Stimulated activated CD8-positive, alpha-beta memory T cell treated with anti-CD3 and anti-CD28 coated beads, Interleukin-2, amount 100 ng/mL, for 48 hours (primary cell): ENCODE measurements around the gene TNFRSF1B.
A peak's percentile ranks its signal among the peaks of the same experiment; 100 is the strongest.

Experiments
- DNase-seq, 2 donors: peaks; one replicate each; pipeline ENCODE4 v3.0.0-alpha.2; 2020; ENCODE audit warnings: low read depth in 2 of 2

The TNFRSF1B gene

GRCh38 chr1:12158357-12159092, 8.3 kb upstream of the TNFRSF1B start:
- DNase-seq, result no peak

DNA sequence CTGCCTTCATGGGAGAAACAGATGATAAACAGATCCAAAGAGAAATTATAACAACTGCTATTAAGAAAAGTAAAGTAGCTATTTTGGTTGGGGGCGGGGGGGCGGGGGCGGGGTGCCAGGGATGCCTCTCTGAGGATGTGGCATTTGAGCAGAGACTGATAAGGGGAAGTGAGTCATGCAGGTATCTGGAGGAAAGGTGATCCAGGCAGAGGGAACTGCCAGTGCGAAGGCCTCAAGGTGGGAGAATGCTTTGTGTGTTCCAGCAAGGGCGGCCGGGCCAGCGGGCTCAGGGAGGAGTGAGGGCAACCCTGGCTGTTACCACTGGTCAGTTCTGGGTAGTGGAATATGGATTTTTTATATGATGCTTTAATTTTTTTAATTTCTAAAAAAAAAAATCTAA, 7.0 kb upstream of the TNFRSF1B start:
- DNase-seq, result no peak

GRCh38 chr1:12161324-12161661, 5.5 kb upstream of the TNFRSF1B start:
- no peak for DNase-seq

- peak; percentile 59 to 63 for DNase-seq
Observed at GRCh38 chr1:12161662-12162458, 4.9 kb upstream of the TNFRSF1B start.

DNA sequence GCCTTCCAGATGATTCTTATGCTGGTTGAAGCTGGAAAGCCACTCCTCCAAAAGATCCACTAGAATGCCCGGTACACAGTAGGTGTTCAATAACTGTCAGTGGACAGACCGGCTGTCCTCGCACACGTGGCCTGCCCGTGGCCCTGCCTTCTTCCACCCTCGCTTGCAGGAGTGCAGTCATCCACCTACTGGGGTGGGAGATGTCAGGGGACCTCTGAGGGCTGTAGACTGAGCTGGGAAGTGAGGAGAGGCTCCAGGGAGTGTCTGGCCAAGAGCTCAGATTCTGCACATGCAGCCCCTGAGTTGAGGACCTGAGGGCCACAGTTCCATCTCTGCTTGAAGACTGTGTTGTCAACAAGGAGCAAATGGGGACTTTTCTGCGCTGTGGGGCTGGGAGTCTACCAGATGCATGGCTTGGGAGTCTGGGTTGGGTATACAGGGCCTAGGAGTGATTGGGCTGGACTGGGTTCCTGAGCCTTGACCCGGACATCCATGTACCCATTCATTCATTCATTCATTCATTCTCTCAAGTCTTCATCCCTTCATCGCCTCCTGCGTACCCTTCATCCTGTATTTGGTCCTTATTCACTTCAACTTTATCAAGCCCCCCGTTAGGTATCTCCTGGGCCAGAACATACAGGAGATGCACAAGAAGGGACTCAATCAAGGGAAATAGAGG, 4.2 kb upstream of the TNFRSF1B start:
- no peak for DNase-seq

DNA sequence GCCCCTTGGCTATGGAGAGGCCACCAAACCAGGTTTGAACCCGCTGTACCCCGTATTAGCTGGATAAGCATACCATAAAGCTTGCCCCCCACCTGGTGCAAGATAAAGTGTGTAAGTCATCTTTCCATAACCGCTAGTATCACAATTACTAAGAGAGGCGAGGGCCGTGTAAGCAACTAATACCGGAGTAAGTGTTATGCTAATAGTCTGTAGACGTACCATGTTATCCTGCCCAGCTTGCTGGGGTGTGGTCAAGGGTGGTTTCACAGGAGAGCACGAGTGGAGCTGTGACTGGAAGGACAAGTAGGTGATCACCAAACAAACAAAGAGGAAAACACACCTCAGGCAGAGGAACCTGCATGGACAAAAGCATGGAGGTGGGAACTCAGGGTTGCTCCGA, 3.6 kb upstream of the TNFRSF1B start:
- DNase-seq, result no peak

DNA sequence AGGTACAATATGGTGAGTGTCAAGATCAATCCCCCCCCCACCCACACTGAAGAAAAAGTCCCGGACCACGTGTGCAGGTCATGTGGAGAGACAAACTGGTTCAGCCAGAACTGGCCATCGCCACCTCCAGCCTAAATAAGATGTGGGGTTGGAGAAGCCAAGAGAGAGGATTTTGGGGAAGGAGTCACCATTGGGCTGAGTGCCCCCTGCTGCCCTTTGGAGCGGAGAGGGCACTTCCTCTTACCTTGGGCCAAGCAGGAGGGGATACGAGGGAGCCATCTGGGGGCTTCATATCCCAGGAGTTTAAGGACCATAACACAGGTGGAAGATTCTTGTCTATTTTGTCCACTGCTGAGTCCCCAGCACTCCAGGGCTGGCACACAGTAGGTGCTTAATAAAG, 2.6 kb upstream of the TNFRSF1B start:
- DNase-seq, result no peak

DNA sequence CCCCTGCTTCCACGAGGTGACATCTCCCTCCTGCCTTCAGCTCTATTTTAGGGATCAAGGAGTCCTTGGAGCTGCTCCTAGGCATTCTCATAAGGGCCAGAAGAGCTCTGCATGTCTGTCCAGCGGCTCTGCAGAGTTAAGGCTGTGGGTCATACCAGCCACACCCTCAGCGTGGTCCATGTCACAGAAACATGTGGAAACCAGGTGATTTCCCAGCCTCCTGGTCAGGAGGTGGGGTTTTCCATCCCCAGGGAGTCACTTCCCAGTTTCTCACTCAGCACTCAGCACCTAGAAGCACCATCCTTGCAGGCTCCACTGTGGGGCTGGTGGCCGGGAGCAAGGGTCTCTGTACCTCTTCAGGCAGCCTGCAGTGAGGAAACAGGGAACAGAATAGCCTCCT, 1.4 kb upstream of the TNFRSF1B start:
- no peak for DNase-seq

DNA sequence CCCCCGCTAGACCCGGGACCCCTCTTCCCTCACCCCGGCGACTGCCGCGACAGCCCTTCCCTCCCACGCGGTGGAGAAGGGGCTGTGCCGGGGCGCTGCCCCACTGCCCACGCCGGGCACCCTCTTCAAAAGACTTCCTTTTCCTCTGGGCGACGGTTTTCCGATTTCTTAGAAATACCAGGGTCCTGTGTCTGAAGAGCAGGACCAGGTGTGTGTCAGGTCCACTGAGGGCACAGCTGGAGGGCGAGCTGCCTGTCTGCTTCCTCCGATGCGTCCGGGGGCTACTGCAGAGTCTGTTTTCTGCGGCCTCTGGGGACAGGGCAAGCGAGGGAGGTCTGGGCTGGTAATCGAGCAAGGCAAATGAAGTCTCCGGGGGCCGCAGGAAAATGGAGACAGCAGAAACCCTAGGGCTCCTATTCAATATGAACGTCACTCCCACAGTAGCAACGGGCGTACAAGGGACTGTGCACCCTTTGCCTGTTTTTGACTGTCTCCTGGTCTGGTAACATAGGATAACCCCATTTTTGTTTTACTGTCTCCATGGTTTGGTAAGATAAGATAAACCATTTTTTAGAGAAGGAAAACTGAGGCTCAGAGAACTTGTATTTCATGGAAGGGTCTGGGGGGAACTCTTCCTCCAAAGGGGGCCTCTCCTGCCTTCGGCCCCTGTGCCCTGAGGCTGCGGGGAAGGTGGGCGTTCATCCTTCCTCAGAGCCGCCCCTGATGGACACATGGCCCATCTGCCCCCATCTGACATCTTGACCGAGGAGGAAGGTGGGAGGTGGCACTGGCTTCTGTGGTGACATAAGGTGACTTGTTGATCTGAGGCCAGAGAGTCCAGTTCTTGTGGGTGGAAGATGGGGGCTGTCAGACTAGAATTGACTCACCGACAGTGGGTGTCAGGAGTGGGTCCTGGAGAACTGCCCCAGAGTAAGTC, 970 bp downstream of the TNFRSF1B start:
- DNase-seq, result no peak

- no peak for DNase-seq
Observed at GRCh38 chr1:12168451-12169160, 1.8 kb downstream of the TNFRSF1B start.

GRCh38 chr1:12169442-12170135, 2.8 kb downstream of the TNFRSF1B start:
- DNase-seq, result no peak

GRCh38 chr1:12170263-12170671, 3.5 kb downstream of the TNFRSF1B start:
- DNase-seq, result no peak

DNA sequence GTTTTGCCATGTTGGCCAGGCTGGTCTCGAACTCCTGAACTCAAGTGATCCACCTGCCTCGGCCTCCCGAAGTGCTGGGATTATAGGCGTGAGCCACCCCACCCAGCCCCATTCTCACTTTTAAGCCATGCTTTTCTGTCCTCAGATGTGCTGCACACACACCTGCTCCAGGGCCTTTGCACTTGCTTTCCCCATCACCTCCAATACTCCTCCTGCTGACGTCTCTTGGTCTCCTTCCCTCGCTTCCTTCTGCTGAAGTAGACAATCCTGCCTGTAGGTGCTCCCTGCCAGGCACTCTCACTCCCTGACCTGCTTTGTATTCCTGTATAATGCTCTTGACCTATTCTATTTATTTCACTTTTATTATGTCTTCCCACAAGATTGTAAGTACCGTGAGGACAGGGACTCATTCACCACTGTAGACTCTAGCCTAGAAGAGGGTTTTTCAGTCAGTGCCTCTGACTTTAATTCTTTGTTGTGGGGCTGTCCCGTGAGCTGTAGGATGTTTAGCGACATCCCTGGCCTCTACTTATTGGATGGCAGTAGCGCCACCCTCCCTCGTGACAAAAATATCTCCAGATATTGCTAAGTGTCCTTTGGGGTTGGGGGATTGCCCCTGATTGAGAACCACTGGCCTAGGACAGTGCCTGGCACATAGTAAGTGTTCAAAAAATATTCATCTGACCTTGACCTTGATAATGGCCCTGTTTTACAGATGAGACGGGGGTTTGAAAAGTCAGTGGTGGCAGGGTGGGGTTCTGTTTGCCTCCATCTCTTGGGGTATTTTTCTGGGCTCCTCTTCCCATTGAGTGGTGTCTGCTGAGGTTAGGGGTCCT, 4.6 kb downstream of the TNFRSF1B start:
- no peak for DNase-seq

- DNase-seq, result no peak
Observed at GRCh38 chr1:12172042-12172851, 5.5 kb downstream of the TNFRSF1B start.

- DNase-seq, result no peak
Observed at GRCh38 chr1:12173041-12173509, 6.3 kb downstream of the TNFRSF1B start.

DNA sequence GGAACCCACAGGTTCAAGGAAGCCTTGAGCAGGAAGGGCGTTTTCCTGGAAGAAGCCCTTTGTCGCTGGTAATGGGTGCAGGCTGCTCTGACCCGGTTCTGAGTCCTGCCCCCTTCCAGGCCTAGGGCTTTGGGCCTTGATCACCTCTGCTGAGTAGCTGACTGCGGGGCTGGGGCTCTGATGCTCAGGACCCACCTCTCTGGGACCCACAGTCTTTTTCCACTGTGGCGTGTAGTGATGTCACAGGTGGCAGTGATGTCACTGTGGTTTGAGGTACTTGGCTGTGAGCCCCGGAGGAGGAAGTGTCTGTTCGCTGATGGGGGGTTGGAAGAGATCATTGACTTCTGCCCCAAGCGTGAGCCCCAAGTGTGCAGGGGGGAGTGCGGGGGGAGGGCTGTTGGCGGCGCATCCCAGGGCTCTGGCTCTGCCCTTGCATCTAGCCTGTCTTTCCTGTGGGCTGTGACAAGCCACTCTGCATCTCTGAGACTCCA, 6.9 kb downstream of the TNFRSF1B start:
- peak; percentile 69 to 91 for DNase-seq

GRCh38 chr1:12174924-12175810, 8.4 kb downstream of the TNFRSF1B start:
- no peak for DNase-seq
